ENCODE results near the gene OGA. TPM values are rescaled to one million over a fixed set of nuclear protein-coding genes. Genes with fewer than 3 reads are reported as not detected.
A peak's percentile ranks its signal among the peaks of the same experiment; 100 is the strongest.

Gene OGA
- total RNA-seq, 1 experiment from 2014 or later: 41.7 TPM

- no peak for DNase-seq (ENCODE audit: low read depth)
Observed at GRCh38 chr10:101835362-101835761, 17.1 kb upstream of the OGA start.

- DNase-seq (ENCODE audit: low read depth): no peak
Observed at GRCh38 chr10:101834341-101834740, 16.1 kb upstream of the OGA start.

- DNase-seq (ENCODE audit: low read depth): no peak
Observed at GRCh38 chr10:101833466-101833865, 15.2 kb upstream of the OGA start.

GRCh38 chr10:101832325-101832771, 14.1 kb upstream of the OGA start:
- no peak for DNase-seq (ENCODE audit: low read depth)

- no peak for DNase-seq (ENCODE audit: low read depth)
Observed at GRCh38 chr10:101831169-101831811, 13.0 kb upstream of the OGA start.

GRCh38 chr10:101830322-101831168, 12.3 kb upstream of the OGA start:
- DNase-seq (ENCODE audit: low read depth): peak; percentile 84

GRCh38 chr10:101829561-101830315, 11.5 kb upstream of the OGA start:
- peak; percentile 18 for DNase-seq (ENCODE audit: low read depth)

GRCh38 chr10:101828766-101829551, 10.7 kb upstream of the OGA start:
- no peak for DNase-seq (ENCODE audit: low read depth)

- DNase-seq (ENCODE audit: low read depth): no peak
Observed at GRCh38 chr10:101827919-101828600, 9.8 kb upstream of the OGA start.

- DNase-seq (ENCODE audit: low read depth): no peak
Observed at GRCh38 chr10:101826852-101827434, 8.7 kb upstream of the OGA start.

- no peak for DNase-seq (ENCODE audit: low read depth)
Observed at GRCh38 chr10:101824736-101825135, 6.5 kb upstream of the OGA start.

GRCh38 chr10:101818872-101819633, 809 bp upstream of the OGA start:
- no peak for DNase-seq (ENCODE audit: low read depth)

- peak; percentile 86 for DNase-seq (ENCODE audit: low read depth)
Observed at GRCh38 chr10:101817337-101818118, 716 bp downstream of the OGA start.

- no peak for DNase-seq (ENCODE audit: low read depth)
Observed at GRCh38 chr10:101816913-101817336, 1.3 kb downstream of the OGA start.

GRCh38 chr10:101816376-101816775, 1.9 kb downstream of the OGA start:
- no peak for DNase-seq (ENCODE audit: low read depth)

- DNase-seq (ENCODE audit: low read depth): peak; percentile 28
Observed at GRCh38 chr10:101814466-101815071, 3.7 kb downstream of the OGA start.

GRCh38 chr10:101812606-101813005, 5.6 kb downstream of the OGA start:
- no peak for DNase-seq (ENCODE audit: low read depth)

GRCh38 chr10:101807158-101807557, 11.1 kb downstream of the OGA start:
- no peak for DNase-seq (ENCODE audit: low read depth)

GRCh38 chr10:101803511-101803910, 14.7 kb downstream of the OGA start:
- DNase-seq (ENCODE audit: low read depth): no peak

Measured in RPMI7951 (cell line).